Mesodermal cell (in vitro differentiated cells): ENCODE measurements around the gene FAM53A.
A peak's percentile ranks its signal among the peaks of the same experiment; 100 is the strongest.

Experiments
- H3K27ac ChIP-seq: 2 replicates; pipeline ENCODE4 v1.7.0; 2013; ENCODE audit warnings: mild to moderate bottlenecking, low read depth, low read length, moderate library complexity; ENCODE audit not compliant: severe bottlenecking
- H3K36me3 ChIP-seq: 2 replicates; pipeline ENCODE4 v1.7.1; 2013; ENCODE audit warnings: mild to moderate bottlenecking, low read length, moderate library complexity; ENCODE audit not compliant: control insufficient read depth, insufficient read depth
- H3K4me1 ChIP-seq: one replicate; pipeline ENCODE4 v1.7.1; 2013; ENCODE audit warnings: mild to moderate bottlenecking, low read length; ENCODE audit not compliant: insufficient read depth, control insufficient read depth, poor library complexity, severe bottlenecking
- H3K4me3 ChIP-seq: 2 replicates; pipeline ENCODE4 v1.7.0; 2013; ENCODE audit warnings: low read length, control low read depth, mild to moderate bottlenecking; ENCODE audit not compliant: insufficient read depth, poor library complexity, severe bottlenecking; ENCODE audit errors: extremely low read depth
- H3K9me3 ChIP-seq: 2 replicates; pipeline ENCODE4 v1.7.1; 2013; ENCODE audit warnings: mild to moderate bottlenecking, low read length, moderate library complexity; ENCODE audit not compliant: control insufficient read depth
- WGBS, 2 experiments: methylation state at CpG; one replicate each; pipeline ENCODE4 v1.1.5; 2013; ENCODE audit warnings: missing lambda C conversion rate in 2 of 2; ENCODE audit not compliant: insufficient coverage in 2 of 2; 5-methylcytosine and 5-hydroxymethylcytosine counted together

Gene FAM53A

DNA sequence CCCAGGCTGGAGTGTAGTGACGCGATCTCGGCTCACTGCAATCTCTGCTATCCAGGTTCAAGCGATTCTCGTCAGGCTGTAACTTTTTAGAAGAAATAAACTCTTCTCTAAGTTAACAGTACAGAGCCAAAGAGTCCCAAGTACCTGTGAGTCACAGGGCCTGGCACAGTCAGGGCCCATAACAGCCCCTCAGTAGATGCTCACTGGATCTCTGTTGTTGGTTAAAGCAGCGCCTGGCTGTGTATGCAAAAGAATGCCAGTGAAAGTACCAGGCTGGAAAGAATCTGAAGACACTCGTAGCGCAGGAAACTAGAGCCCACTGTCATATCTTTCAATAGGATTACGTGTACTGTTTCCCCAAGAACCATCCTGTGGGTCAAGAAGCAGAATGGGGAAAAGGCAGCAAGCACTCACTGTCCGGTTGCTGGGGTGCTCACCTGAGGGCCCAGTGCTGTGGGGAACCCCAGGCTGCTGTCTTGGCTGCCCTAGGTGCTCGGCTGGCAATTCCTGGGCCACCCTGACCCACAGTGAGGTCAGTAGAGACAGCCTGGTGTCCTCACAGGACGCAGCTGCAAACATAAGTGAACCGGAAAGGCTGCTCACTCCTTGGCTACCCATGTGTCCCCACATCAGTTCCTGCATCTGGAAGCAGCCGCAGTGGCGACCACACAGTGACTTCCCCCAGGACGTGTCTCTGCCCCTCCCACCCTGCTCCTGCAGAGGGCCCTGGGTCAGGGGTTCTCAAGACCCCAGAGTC lies 31.1 kb upstream of the FAM53A start:
- peaks cover 11% of the 10 kb centered on the region for H3K4me1 ChIP-seq
- H3K9me3 ChIP-seq, result no peaks in the 10 kb centered on the region
- no peak overlapping the region for H3K4me3 ChIP-seq
- WGBS, 2 experiments, result 88 to 92% methylated on average over 12 to 14 of the region's 16 CpGs
- peaks cover 44% of the 10 kb centered on the region for H3K36me3 ChIP-seq
- no peak overlapping the region for H3K27ac ChIP-seq

GRCh38 chr4:1714303-1715001 lies 30.3 kb upstream of the FAM53A start:
- no peak overlapping the region for H3K27ac ChIP-seq
- peaks cover 11% of the 10 kb centered on the region for H3K4me1 ChIP-seq
- H3K4me3 ChIP-seq, result no peak overlapping the region
- WGBS, 2 experiments, result 87 to 92% methylated on average over 6 of the region's 9 CpGs
- H3K9me3 ChIP-seq, result no peaks in the 10 kb centered on the region
- peaks cover 51% of the 10 kb centered on the region for H3K36me3 ChIP-seq

DNA sequence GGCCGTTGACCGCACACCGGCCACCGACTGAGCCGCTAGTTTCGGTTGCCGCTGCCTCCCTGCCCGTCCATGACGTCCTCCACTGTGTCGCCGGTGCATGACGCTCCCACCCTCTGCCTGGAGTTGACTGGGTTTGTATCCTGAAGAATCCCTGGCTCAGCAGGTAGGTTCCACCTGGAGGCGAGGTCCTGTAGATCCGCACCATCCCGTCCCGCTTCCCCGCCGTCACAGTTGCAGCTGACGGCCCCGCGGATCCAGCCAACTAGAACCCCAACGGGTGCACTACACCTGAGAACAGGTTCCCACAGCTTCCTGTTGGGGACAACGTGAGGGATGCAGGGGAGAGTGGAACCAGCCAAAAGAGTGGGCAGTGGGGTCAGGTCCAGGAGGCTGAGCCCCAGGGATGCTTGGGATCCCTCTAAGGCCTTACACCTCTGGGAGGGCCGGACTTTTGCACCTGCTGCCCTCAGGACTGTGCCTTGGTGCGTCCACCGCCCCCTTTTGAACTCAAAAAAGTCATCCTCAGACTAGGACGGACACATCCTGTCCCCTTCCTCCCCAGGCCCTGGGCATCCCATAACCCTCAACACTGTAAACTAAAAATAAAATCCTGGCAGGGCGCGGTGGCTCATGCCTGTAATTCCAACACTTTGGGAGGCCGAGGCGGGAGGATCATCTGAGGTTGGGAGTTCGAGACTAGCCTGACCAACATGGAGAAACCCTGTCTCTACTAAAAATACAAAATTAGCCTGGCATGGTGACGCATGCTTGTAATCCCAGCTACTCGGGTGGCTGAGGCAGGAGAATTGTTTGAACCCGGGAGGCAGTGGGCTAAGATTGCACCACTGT lies 29.1 kb upstream of the FAM53A start:
- peaks cover 22% of the 10 kb centered on the region for H3K4me1 ChIP-seq
- H3K9me3 ChIP-seq, result no peaks in the 10 kb centered on the region
- H3K36me3 ChIP-seq, result peaks cover 47% of the 10 kb centered on the region
- peak overlapping the region; percentile 83 for H3K4me3 ChIP-seq
- 38 to 43% methylated on average over 33 to 35 of the region's 35 CpGs for WGBS, 2 experiments
- peak overlapping the region; percentile 98 for H3K27ac ChIP-seq

DNA sequence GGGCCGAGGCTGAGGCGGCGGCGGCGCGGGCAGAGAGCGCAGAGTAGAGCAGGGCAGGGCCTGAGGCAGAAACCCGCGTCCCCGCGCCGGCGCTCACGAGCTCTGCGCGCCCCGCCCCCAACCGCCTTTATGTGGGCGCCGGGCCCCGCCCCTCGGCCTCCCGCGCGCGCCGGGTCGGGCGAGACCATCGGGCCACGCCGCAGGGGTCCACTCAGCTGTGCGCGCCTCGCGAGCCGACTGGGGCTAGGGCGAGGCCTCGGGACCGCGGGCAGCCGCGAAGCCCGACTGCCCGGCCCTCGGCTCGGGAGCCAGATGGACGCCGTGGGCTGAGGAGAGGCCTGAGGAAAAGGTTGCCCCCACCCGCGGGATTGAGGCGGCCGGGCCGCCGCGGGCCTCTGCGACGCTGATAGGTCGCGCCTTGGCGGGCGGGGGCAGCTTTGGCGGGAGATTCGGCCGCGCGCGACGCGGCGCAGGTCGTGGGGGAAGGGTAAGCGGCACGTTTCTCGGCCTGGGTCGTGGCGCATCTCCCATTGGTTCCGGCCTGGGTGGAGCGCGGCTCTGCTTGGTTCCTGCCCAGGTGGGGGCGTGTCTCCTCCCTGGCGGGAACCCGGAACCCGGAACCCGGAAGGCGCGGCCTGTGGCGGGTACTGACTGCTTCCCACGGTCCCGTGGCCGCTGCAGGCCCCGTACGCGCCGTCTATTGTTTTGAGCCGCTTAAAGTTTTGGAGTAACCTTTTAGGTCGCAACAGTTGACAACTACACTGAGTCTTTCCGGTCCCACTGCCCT lies 28.3 kb upstream of the FAM53A start, which contains the start of gene SLBP:
Gene SLBP (minus strand): TSS at position 104 of the 787 bp plus-strand sequence. CDS start 131 bp downstream, outside the sequence.
- WGBS, 2 experiments, result 0% methylated on average over 74 to 95 of the region's 98 CpGs
- peak within 1 kb of the TSS; percentile 98 for H3K27ac ChIP-seq
- H3K9me3 ChIP-seq, result no peaks in the 10 kb centered on the region
- peaks cover 43% of the 10 kb centered on the region for H3K36me3 ChIP-seq
- peaks cover 24% of the 10 kb centered on the region for H3K4me1 ChIP-seq
- H3K4me3 ChIP-seq, result peak within 1 kb of the TSS; percentile 83

GRCh38 chr4:1711571-1712215 lies 27.6 kb upstream of the FAM53A start:
- peaks cover 24% of the 10 kb centered on the region for H3K4me1 ChIP-seq
- peak overlapping the region; percentile 98 for H3K27ac ChIP-seq
- H3K36me3 ChIP-seq, result peaks cover 42% of the 10 kb centered on the region
- H3K4me3 ChIP-seq, result peak overlapping the region; percentile 83
- H3K9me3 ChIP-seq, result no peaks in the 10 kb centered on the region
- 0% methylated on average over 48 to 66 of the region's 85 CpGs for WGBS, 2 experiments

DNA sequence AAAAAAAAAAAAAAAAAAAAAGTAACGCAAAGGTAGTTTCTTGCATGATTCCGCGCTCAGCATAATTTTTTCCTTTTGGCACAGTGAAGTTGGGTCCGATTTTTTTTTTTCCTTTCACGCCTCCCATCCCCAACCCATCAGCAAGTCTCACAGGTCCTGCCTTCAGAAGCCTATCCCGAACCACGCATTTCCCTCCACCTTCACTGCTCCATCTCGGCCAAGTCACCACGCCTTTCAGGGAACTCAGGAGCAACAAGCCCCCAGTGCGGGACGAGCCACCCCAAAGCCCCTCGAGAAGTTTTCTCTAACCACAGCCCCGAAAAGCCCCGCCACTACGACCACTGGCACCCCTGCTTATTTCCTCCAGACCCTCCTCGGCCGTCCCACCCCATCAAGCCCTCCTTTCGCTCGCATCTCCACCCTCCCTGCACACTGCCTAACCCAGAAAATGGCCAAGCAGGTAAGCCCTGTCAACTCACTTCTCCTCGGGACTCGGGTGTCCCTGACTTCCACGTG lies 27.0 kb upstream of the FAM53A start:
- Histone ChIP-seq H3K27ac (peak overlapping the region; percentile 98), H3K4me1 (peaks cover 24% of the 10 kb centered on the region), H3K36me3 (peaks cover 42% of the 10 kb centered on the region), H3K9me3 (no peaks in the 10 kb centered on the region), H3K4me3 (peak overlapping the region; percentile 83)
- 8 to 15% methylated on average over 16 to 21 of the region's 22 CpGs for WGBS, 2 experiments

DNA sequence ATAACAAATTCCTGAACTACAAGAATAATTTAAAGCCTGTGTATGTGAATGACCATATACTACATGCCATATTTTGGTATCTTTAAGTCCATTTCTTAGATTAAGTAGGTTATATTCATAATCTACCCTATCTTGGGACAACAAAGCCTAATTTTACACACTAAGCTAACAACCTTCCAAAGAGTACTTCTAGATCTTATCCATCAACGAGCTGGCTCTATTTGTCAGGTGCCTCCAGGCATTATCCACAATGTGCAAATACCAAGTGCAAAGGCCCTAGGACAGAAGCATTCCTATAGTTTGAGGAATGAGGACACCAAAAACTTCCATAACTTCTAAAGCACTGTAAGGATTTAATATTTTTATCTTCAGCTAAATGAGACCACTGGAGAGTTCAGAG lies 24.5 kb upstream of the FAM53A start:
- Histone ChIP-seq H3K4me1 (peaks cover 24% of the 10 kb centered on the region), H3K4me3 (no peak overlapping the region), H3K9me3 (no peaks in the 10 kb centered on the region), H3K36me3 (peaks cover 56% of the 10 kb centered on the region), H3K27ac (peak overlapping the region; percentile 87)
- WGBS, 2 experiments, result 88% methylated on average over 1 of the region's 1 CpG; no CpG with 5 or more reads in 1 of the 2 experiments

- Histone ChIP-seq H3K4me3 (no peak overlapping the region), H3K36me3 (peaks cover 76% of the 10 kb centered on the region), H3K4me1 (peaks cover 24% of the 10 kb centered on the region), H3K27ac (no peak overlapping the region), H3K9me3 (no peaks in the 10 kb centered on the region)
- WGBS, 2 experiments, result 96 to 98% methylated on average over 5 to 6 of the region's 6 CpGs
These were observed 22.2 kb upstream of the FAM53A start for GRCh38 chr4:1706358-1706757.

DNA sequence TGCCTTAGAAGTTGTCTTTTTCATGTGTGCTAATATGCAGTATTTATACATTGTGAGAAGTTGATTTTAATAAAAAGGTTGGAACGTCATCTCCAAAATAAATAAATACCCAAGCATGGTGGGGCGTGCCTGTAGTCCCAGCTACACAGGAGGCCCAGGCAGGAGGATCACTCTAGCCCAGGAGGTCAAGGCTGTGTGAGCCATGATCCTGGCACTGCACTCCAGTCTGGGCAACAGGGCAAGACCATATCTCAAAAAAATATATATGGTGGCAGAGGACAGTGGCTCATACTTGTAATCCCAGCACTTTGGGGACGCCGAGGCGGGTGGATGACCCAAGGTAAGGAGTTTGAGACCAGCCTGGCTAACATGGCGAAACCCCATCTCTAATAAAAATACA lies 21.6 kb upstream of the FAM53A start:
- Histone ChIP-seq H3K4me3 (no peak overlapping the region), H3K36me3 (peaks cover 79% of the 10 kb centered on the region), H3K9me3 (no peaks in the 10 kb centered on the region), H3K27ac (no peak overlapping the region), H3K4me1 (peaks cover 24% of the 10 kb centered on the region)
- WGBS, 2 experiments, result 100% methylated on average over 1 of the region's 6 CpGs
